RWPE2 (cell line): ENCODE data around the gene GTPBP3.

ENCODE experiments used
- ATAC-seq: fragments of 200-7000 bp; cut with Tn5 transposase; 3 replicates; pipeline ENCODE4 v1.9.1; 2021; ENCODE audit warnings: low read depth
- DNase-seq: peaks from one replicate; pipeline ENCODE4 v3.0.0-alpha.2; 2020; ENCODE audit warnings: low spot score
- H3K27ac ChIP-seq: fragments of 450-650 bp; 2 replicates; pipeline ENCODE4 v1.5.1; 2017; ENCODE audit warnings: mild to moderate bottlenecking; ENCODE audit not compliant: poor library complexity, severe bottlenecking
- H3K27me3 ChIP-seq: fragments of 250-450 bp; sonication (Bioruptor Pico); 2 replicates; pipeline ENCODE4 v1.5.1; 2021; ENCODE audit warnings: mild to moderate bottlenecking, moderate library complexity; ENCODE audit not compliant: insufficient read depth, poor library complexity, severe bottlenecking
- H3K36me3 ChIP-seq: fragments of 250-450 bp; sonication (Bioruptor Pico); 2 replicates; pipeline ENCODE4 v1.5.1; 2020; ENCODE audit warnings: low read depth, mild to moderate bottlenecking, moderate library complexity
- H3K4me1 ChIP-seq: fragments of 250-450 bp; sonication (Bioruptor Pico); 2 replicates; pipeline ENCODE4 v1.5.1; 2021; ENCODE audit warnings: mild to moderate bottlenecking, moderate library complexity; ENCODE audit not compliant: insufficient read depth, poor library complexity, severe bottlenecking
- H3K4me3 ChIP-seq: fragments of 250-450 bp; sonication (Bioruptor Pico); 2 replicates; pipeline ENCODE4 v1.5.1; 2021; ENCODE audit warnings: mild to moderate bottlenecking, moderate library complexity; ENCODE audit not compliant: severe bottlenecking
- H3K9me3 ChIP-seq: fragments of 250-450 bp; sonication (Bioruptor Pico); 2 replicates; pipeline ENCODE4 v1.5.1; 2021; ENCODE audit warnings: mild to moderate bottlenecking, moderate library complexity; ENCODE audit not compliant: severe bottlenecking
- TF ChIP-seq, protein P1 (sequence below): fragments of 450-650 bp; IDR thresholded peaks from one replicate; pipeline ENCODE4 v1.5.1; 2017; ENCODE audit warnings: mild to moderate bottlenecking, moderate library complexity; ENCODE audit not compliant: poor library complexity, severe bottlenecking

The GTPBP3 gene

GRCh38 chr19:17391371-17392151 is 54.2 kb downstream of the GTPBP3 start:
- H3K9me3 ChIP-seq: no peaks in the 10 kb centered on the region
- no peaks in the 10 kb centered on the region for H3K27me3 ChIP-seq
- H3K4me1 ChIP-seq: no peaks in the 10 kb centered on the region
- TF ChIP-seq, protein P1, sequence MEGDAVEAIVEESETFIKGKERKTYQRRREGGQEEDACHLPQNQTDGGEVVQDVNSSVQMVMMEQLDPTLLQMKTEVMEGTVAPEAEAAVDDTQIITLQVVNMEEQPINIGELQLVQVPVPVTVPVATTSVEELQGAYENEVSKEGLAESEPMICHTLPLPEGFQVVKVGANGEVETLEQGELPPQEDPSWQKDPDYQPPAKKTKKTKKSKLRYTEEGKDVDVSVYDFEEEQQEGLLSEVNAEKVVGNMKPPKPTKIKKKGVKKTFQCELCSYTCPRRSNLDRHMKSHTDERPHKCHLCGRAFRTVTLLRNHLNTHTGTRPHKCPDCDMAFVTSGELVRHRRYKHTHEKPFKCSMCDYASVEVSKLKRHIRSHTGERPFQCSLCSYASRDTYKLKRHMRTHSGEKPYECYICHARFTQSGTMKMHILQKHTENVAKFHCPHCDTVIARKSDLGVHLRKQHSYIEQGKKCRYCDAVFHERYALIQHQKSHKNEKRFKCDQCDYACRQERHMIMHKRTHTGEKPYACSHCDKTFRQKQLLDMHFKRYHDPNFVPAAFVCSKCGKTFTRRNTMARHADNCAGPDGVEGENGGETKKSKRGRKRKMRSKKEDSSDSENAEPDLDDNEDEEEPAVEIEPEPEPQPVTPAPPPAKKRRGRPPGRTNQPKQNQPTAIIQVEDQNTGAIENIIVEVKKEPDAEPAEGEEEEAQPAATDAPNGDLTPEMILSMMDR: peak; percentile 70
- peak overlapping the region; percentile 29 for H3K4me3 ChIP-seq
- ATAC-seq (no peak), DNase-seq (no peak)
- no peak overlapping the region for H3K27ac ChIP-seq
- no peaks in the 10 kb centered on the region for H3K36me3 ChIP-seq
